ENCODE measurements around the gene OVOL2.

OVOL2 gene

DNA sequence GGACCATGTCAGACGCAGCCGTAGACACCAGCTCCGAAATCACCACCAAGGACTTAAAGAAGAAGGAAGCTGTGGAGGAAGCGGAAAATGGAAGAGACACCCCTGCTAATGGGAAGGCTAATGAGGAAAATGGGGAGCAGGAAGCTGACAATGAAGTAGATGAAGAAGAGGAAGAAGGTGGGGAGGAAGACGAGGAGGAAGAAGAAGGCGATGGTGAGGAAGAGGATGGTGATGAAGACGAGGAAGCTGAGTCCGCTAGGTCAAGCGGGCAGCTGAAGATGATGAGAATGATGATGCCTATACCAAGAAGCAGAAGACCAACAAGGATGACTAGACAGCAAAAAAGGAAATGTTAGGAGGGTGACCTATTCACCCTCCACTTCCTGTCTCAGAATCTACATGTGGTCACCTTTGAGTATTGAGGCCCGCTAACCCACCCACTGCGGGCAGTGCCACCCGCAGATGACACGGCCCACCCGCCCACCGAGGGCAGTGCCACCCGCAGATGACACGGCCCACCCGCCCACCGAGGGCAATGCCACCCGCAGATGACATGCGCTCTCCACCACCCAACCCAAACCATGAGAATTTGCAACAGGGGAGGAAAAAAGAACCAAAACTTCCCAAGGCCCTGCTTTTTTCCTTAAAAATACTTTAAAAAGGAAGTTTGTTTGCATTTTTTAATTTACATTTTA is 45.6 kb downstream of the OVOL2 start:
- no peak for DNase-seq

DNA sequence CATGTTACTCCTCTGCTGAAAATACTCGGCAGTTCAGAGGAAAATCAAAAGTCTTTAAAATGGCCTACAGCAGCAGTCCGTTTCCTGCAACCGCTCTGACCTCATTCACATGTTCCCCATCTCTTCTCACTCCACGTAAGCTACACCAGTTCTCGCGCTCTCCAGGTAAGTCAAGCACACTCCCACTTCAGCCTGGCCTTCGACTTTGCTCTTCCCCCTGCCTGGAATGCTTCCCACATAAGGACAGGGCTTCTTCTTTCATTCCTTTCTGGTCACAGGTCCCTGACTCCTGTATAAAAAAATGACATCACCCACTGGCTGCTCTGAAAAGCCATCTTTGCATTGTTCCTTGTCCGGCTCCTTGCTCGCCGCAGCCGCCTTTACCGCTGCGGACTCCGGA is 46.2 kb downstream of the OVOL2 start:
- DNase-seq, result no peak

DNA sequence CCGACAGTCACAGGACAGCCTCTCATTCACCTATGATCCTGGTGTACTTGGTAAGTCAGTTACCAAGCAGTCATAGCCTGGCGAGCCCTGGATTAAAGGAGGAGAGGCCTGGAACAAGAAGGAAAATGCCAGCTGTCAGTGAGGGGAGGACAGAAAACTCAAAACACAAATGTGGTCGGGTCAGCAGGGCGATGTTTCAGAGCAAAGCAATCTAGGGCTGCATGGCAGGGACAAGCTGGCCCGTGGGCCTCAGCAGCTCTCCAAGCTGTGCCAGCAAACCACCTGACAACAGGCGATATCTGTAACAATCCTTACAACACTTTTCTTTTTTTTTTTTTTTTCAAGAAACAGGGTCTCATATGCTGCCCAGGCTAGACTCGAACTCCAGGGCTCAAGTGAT is 48.6 kb downstream of the OVOL2 start:
- DNase-seq, result no peak

GRCh38 chr20:18007534-18008292 is 50.0 kb downstream of the OVOL2 start:
- DNase-seq, result no peak

DNA sequence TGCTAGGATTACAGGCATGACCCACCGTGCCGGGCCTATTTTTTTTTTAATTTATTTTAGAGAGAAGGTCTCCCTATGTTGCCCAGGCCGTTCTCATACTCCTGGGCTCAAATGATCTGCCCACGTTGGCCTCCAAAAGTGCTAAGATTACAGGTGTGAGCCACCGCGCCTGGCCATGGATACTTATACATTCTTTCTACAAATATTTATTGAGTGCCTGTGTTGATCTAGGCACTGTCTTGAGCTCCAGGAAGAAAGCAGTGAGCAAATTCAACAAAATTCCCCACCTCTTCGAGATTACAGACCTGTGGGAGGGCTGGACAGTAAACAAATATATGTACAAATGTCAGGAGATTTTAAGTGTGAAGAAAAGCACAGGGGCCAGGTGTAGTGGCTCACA is 51.0 kb downstream of the OVOL2 start:
- no peak for DNase-seq

DNA sequence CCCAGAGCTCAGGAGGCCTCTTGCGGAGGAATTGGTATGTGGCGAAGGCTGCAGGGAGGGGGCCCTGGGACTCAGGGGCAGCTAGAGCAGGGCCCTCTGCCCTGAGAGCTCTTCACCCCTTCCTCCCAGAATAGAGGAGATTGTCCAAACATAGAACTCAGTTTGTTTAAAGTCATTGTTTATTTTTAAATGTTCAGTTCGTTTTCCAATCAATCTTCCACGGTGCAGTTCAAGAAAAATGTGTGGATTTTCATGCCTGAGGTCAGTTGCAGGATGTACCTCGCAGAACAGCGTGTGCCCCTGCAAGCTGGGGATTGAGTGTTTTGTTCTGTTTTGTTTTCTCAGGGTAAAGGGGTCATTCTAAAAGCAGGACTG is 51.7 kb downstream of the OVOL2 start:
- no peak for DNase-seq

GRCh38 chr20:18005170-18005989 is 52.3 kb downstream of the OVOL2 start:
- no peak for DNase-seq

GRCh38 chr20:18004384-18005031 is 53.2 kb downstream of the OVOL2 start:
- DNase-seq, result no peak

GRCh38 chr20:18003897-18004296 is 53.8 kb downstream of the OVOL2 start:
- DNase-seq, result no peak

GRCh38 chr20:18001131-18001921 is 56.4 kb downstream of the OVOL2 start:
- no peak for DNase-seq

GRCh38 chr20:17999566-17999965 is 58.1 kb downstream of the OVOL2 start:
- no peak for DNase-seq

- no peak for DNase-seq
Measured at GRCh38 chr20:17998446-17998845, 59.3 kb downstream of the OVOL2 start.

- no peak for DNase-seq
Measured at GRCh38 chr20:17995967-17996819, 61.5 kb downstream of the OVOL2 start.

DNA sequence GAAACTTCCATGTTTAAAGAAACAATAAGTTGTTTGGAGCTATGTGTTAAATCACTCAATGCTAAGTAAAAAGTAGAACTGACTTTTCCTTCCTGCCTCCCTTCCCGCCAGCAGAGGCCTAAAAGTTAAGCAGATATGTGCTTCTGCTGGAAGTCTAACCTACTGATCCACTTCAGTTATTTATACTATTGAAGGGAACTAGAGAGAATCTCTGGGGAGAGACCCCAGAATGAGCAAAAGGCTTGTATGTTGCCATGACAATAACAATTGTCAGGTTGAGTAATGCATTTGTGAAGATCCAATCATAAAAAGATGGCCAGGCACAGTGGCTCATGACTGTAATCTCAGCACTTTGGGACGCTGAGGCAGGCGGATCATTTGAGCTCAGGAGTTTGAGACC is 64.2 kb downstream of the OVOL2 start:
- DNase-seq, result no peak

DNA sequence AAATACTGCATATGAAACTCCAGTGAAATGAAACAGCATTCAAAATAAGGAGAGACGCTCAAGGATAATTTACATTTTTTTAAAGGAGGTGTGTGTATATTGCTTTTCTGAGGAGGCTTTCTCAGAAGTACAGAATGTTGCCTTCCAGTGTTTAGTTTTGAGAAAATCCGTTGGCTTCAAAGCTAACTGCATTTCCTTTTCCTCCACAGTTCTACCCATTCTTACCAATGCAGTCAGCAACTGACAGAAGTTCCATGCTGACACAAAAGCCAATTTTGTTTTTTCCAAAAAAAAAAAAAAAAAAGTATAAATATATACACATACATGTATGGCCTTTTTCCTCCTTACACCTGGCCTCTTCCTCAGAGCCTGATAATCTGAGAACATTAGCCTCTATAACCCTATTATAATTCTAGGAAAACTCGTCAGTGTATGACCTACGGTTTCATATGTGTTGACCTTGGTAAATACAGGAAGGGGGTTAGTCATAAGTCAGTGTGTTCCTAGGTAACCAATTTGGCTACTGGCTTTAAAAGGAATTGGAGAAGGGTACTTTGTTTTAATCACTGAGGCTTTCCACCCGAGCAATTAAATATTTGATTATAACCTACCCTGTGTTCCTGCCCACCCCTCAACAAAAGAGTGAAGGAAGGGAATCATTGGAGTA is 64.7 kb downstream of the OVOL2 start:
- DNase-seq, result no peak

DNA sequence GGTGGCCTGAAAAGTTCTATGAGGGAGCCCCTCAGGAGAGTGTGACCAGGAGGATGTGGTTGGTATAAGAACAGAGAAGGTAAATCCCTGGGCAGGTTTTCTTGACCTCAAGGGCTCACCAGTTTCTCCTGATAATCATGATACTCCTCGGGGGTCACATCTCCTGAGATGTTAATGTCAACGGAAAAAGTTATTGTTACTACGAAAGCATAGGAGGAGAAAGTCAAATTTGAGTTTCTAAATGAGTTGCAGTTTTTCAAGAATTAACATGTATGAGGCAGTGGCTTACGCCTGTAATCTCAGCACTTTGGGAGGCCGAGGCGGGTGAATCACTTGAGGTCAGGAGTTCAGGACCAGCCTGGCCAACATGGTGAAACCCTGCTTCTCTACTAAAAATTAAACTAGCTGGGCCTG is 65.5 kb downstream of the OVOL2 start:
- no peak for DNase-seq

- no peak for DNase-seq
Measured at GRCh38 chr20:17990278-17990972, 67.3 kb downstream of the OVOL2 start.

GRCh38 chr20:17987988-17988387 is 69.7 kb downstream of the OVOL2 start:
- no peak for DNase-seq

DNA sequence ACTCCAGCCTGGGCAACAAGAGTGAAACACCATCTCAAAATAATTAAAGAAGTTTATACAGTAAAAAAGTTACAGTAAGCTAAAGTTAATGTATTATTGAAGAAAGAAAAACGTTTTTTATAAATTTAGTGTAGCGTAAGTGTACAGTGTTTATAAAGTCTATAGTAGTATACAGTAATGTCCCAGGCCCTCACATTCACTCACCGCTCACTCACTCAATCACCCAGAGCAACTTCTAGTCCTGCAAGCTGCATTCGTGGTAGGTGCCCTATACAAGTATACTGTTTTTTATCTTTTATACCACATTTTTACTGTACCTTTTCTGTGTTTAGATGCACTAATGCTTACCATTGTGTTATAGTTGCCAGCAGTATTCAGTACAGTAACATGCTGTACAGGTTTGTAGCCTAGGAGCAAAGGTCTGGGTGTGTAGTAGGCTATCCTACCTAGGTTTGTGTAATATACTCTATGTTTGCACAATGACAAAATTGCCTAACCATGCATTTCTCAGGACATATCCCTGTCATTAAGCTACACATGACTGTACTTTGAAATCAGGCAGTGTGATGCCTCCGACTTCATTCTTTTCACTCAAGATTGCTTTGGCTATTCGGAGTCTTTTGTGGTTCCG is 72.2 kb downstream of the OVOL2 start:
- no peak for DNase-seq

GRCh38 chr20:17976305-17976704 is 81.4 kb downstream of the OVOL2 start:
- no peak for DNase-seq
